Right renal pelvis (tissue), 4 donors: ENCODE measurements around the gene PDRG1. TPM values are rescaled to one million over a fixed set of nuclear protein-coding genes. Genes with fewer than 3 reads are reported as not detected.

Source experiments
- DNase-seq, 4 donors: peaks; one replicate each; pipeline ENCODE4 v3.0.0-alpha.2; 2013; ENCODE audit warnings: low read depth in 4 of 4, low spot score in 3 of 4, missing footprints in 1 of 4
- polyA plus RNA-seq, 4 donors: library from polyadenylated mRNA; unstranded; fragments of 120-200 nt; gene quantifications; one replicate each; pipeline ENCODE4 v1.2.1, GENCODE V29; 2013; ENCODE audit not compliant: insufficient read length in 4 of 4

Gene PDRG1
- 10 to 100 TPM; 18.7 to 21.9 (median 20.4) TPM for polyA plus RNA-seq

- DNase-seq, result peak; percentile 91 to 93 (median 92)
These were observed at the start of gene PDRG1 for GRCh38 chr20:31951530-31952453. Gene PDRG1, minus strand, starts transcription at chr20:31952046. Its CDS starts 85 bp downstream, at chr20:31951961.

GRCh38 chr20:31998246-31998645 is 46.4 kb upstream of the PDRG1 start:
- no peak for DNase-seq

GRCh38 chr20:31996996-31997395 is 45.1 kb upstream of the PDRG1 start:
- no peak for DNase-seq

- DNase-seq, result no peak
These were observed 40.2 kb upstream of the PDRG1 start for GRCh38 chr20:31992086-31992485.

GRCh38 chr20:31991339-31991705 is 39.5 kb upstream of the PDRG1 start:
- no peak for DNase-seq

- DNase-seq, result no peak
These were observed 38.9 kb upstream of the PDRG1 start for GRCh38 chr20:31990641-31991338.

- no peak for DNase-seq
These were observed 37.3 kb upstream of the PDRG1 start for GRCh38 chr20:31989030-31989645.

GRCh38 chr20:31988430-31989015 is 36.7 kb upstream of the PDRG1 start:
- no peak for DNase-seq

- DNase-seq, result no peak
These were observed 35.9 kb upstream of the PDRG1 start for GRCh38 chr20:31987744-31988143.

- DNase-seq, result no peak
These were observed 33.2 kb upstream of the PDRG1 start for GRCh38 chr20:31984981-31985471.

- no peak for DNase-seq
These were observed 29.9 kb upstream of the PDRG1 start for GRCh38 chr20:31981784-31982183.

GRCh38 chr20:31979713-31980426 is 28.0 kb upstream of the PDRG1 start:
- no peak for DNase-seq

- DNase-seq, result no peak
These were observed 25.2 kb upstream of the PDRG1 start for GRCh38 chr20:31977080-31977479.

- DNase-seq, result no peak
These were observed 24.0 kb upstream of the PDRG1 start for GRCh38 chr20:31975874-31976273.

- peak in 1 of 4 donors; percentile 41 for DNase-seq
These were observed 23.2 kb upstream of the PDRG1 start for GRCh38 chr20:31974951-31975487.

GRCh38 chr20:31974296-31974695 is 22.4 kb upstream of the PDRG1 start:
- no peak for DNase-seq

GRCh38 chr20:31972471-31973021 is 20.7 kb upstream of the PDRG1 start:
- DNase-seq, result peak in 1 of 4 donors; percentile 41

GRCh38 chr20:31969991-31970390 is 18.1 kb upstream of the PDRG1 start:
- DNase-seq, result no peak
